Measurements from ENCODE around the gene ATP4B. TPM values are rescaled to one million over a fixed set of nuclear protein-coding genes. Genes with fewer than 3 reads are reported as not detected.

ATP4B gene
- polyA plus RNA-seq, 2 of the 4 experiments (the other 2 are of a cell fraction) = not detected

DNA sequence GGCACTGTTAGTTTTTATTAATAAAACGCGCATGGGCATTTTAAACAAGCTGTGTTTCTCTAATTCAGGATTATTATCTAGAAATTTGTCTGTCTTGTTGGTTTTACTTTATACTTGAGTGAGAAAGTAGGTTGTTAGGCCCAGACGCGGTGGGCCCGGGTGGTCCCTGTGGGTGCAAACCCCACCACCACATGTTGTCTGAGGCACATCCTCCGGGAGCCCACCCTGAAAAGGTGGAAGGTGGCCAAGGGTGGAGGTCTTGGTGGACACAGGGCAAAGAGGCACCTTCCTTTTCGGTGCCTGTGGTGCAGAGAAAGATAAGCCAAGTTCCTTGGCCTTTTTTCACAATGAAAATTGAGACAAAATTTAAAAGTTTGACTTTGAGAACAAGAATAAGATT is 16.6 kb downstream of the ATP4B start (continued):
- no peak for TF ChIP-seq FOSB (CRISPR knock-in tag; IDR thresholded peaks at IDR 0.05)

GRCh38 chr13:113639616-113640262 is 18.3 kb downstream of the ATP4B start:
- H3K4me2 ChIP-seq = no peak overlapping the region
- ChIA-PET POLR2A (no interaction called here), CTCF (interaction anchor here (1.2 kb wide), 1 partner anchor 11 kb away, joined by 3 read pairs; no protein-coding TSS in a partner anchor)
- TF ChIP-seq, protein P1, sequence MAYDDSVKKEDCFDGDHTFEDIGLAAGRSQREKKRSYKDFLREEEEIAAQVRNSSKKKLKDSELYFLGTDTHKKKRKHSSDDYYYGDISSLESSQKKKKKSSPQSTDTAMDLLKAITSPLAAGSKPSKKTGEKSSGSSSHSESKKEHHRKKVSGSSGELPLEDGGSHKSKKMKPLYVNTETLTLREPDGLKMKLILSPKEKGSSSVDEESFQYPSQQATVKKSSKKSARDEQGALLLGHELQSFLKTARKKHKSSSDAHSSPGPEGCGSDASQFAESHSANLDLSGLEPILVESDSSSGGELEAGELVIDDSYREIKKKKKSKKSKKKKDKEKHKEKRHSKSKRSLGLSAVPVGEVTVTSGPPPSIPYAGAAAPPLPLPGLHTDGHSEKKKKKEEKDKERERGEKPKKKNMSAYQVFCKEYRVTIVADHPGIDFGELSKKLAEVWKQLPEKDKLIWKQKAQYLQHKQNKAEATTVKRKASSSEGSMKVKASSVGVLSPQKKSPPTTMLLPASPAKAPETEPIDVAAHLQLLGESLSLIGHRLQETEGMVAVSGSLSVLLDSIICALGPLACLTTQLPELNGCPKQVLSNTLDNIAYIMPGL (CRISPR knock-in tag; IDR thresholded peaks at IDR 0.05; ENCODE audit: borderline replicate concordance) = no peak
- TF ChIP-seq HOXB13 (CRISPR knock-in tag; IDR thresholded peaks at IDR 0.05; ENCODE audit: low read depth) = no peak
- no peak for TF ChIP-seq CHD4 (IDR thresholded peaks at IDR 0.05; ENCODE audit: borderline replicate concordance)
- no peak for TF ChIP-seq HEYL (CRISPR knock-in tag; IDR thresholded peaks at IDR 0.05)
- no peak for TF ChIP-seq RARB (CRISPR knock-in tag; IDR thresholded peaks at IDR 0.05)
- no peak for TF ChIP-seq HOXB5 (CRISPR knock-in tag; IDR thresholded peaks at IDR 0.05)
- no peak for TF ChIP-seq PBX3 (IDR thresholded peaks at IDR 0.05)
- TF ChIP-seq PHF8 (IDR thresholded peaks at IDR 0.05; ENCODE audit: borderline replicate concordance, low read depth) = no peak
- TF ChIP-seq TFCP2L1 (CRISPR knock-in tag; IDR thresholded peaks at IDR 0.05) = no peak
- no peak for TF ChIP-seq RFX5 (IDR thresholded peaks at IDR 0.05)
- TF ChIP-seq ELK1 (IDR thresholded peaks at IDR 0.05; ENCODE audit: low read depth, low read length) = no peak
- no peak for TF ChIP-seq EHMT2 (IDR thresholded peaks at IDR 0.05; ENCODE audit: low read depth)
- no peak for TF ChIP-seq KDM1A (IDR thresholded peaks at IDR 0.05; ENCODE audit: low read depth)
- TF ChIP-seq JUN (IDR thresholded peaks at IDR 0.05) = no peak
- TF ChIP-seq RCOR1 (IDR thresholded peaks at IDR 0.05; ENCODE audit: low read depth, low read length) = no peak
- no peak for TF ChIP-seq EHF (CRISPR knock-in tag; IDR thresholded peaks at IDR 0.05)
- TF ChIP-seq, protein P2, sequence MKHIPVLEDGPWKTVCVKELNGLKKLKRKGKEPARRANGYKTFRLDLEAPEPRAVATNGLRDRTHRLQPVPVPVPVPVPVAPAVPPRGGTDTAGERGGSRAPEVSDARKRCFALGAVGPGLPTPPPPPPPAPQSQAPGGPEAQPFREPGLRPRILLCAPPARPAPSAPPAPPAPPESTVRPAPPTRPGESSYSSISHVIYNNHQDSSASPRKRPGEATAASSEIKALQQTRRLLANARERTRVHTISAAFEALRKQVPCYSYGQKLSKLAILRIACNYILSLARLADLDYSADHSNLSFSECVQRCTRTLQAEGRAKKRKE (CRISPR knock-in tag; IDR thresholded peaks at IDR 0.05; ENCODE audit: low read depth) = no peak
- TF ChIP-seq TP53 (CRISPR knock-in tag; IDR thresholded peaks at IDR 0.05) = no peak
- TF ChIP-seq CTCF (IDR thresholded peaks at IDR 0.05) = no peak
- TF ChIP-seq BHLHE40 (IDR thresholded peaks at IDR 0.05; ENCODE audit: low read depth, low read length) = no peak
- no peak for FAIRE-seq
- H3K4me3 ChIP-seq = no peak overlapping the region
- ATAC-seq = no peak
- H3K27ac ChIP-seq = no peak overlapping the region
- no peak for DNase-seq (ENCODE audit: low read depth in 1 of 2, low spot score in 1 of 2)
- no peaks in the 10 kb centered on the region for H3K4me1 ChIP-seq
- peaks cover 25% of the 10 kb centered on the region; the same call in 2 of the 3 replicates for H3K9me3 ChIP-seq
- WGBS (ENCODE audit: missing lambda C conversion rate) = 94% methylated on average over 25 of the region's 27 CpGs
